Raji (cell line): ENCODE results near the gene HMCN1.

Source experiments
- POLR2A ChIP-seq: IDR thresholded peaks from 2 replicates; pipeline ENCODE4 v1.6.1; 2011; ENCODE audit warnings: low read depth, low read length, control low read depth; ENCODE audit not compliant: insufficient read depth

HMCN1 gene

GRCh38 chr1:185816460-185816859 lies 82.3 kb downstream of the HMCN1 start:
- TF ChIP-seq POLR2A: no peak

- no peak for TF ChIP-seq POLR2A
Observed at GRCh38 chr1:185819798-185820197, 85.6 kb downstream of the HMCN1 start.

- TF ChIP-seq POLR2A: no peak
Observed at GRCh38 chr1:185821612-185822385, 87.6 kb downstream of the HMCN1 start.

GRCh38 chr1:185823467-185823866 lies 89.3 kb downstream of the HMCN1 start:
- TF ChIP-seq POLR2A: no peak

GRCh38 chr1:185824106-185824505 lies 89.9 kb downstream of the HMCN1 start:
- no peak for TF ChIP-seq POLR2A

DNA sequence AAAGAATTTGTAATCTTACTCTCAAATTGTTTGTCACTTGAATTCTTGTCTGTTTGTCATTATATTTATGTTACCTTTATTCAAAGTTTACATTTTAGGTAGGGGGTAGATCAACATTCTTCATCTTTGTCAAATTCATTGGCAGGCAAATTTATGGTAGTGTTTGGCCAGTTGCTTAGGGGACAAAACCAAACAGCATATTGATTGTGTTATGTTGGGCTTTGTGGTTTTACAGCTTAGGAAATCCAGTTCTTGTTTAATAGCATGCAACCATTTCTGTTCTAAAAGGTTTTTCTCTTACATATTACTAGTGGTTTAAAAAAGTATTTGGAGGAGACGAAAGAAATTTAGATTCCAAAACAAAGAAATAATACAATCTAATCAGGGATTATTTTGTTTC lies 91.4 kb downstream of the HMCN1 start:
- no peak for TF ChIP-seq POLR2A

- TF ChIP-seq POLR2A: no peak
Observed at GRCh38 chr1:185834371-185834905, 100.2 kb downstream of the HMCN1 start.

GRCh38 chr1:185835191-185835590 lies 101.0 kb downstream of the HMCN1 start:
- TF ChIP-seq POLR2A: no peak

DNA sequence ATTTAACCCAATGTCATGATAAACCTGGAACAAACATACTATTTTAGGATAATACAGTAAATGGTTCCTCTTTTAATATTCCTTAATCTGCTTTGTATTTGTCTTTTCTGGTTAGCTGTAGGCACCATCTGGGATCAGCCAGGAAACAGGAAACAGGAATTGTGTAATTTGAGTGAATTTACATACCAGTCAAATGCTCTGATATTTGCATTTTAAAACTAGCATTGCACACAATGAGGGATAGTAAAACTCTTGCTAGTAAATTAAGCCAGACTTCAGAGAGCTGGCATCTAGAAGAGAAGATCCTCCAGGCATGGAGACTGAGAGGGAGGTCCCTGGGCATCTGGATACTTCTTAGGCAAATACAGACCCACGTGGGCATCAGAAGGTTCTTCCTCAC lies 103.5 kb downstream of the HMCN1 start:
- TF ChIP-seq POLR2A: no peak

DNA sequence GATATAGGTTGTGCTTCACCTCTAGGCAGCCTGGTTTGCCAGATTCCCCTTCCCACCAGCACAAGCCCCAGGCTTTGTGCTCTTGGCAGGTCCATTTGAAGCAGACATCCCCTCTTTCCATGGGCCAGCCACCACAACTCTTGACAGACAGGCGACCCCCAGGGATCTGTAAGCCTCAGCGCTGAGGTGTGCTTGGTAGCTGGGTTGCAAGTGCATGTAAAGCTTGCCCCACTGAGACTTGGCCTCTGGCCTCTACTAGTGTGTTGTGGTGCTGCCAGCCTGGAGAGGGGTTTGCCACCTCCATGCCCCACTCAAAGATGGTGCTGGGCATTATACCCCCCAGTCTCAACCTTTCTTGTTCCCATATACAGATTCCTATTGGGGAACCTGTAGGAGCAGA lies 103.9 kb downstream of the HMCN1 start:
- TF ChIP-seq POLR2A: no peak

- TF ChIP-seq POLR2A: no peak
Observed at GRCh38 chr1:185840880-185841279, 106.7 kb downstream of the HMCN1 start.

GRCh38 chr1:185843297-185843869 lies 109.2 kb downstream of the HMCN1 start:
- TF ChIP-seq POLR2A: no peak

DNA sequence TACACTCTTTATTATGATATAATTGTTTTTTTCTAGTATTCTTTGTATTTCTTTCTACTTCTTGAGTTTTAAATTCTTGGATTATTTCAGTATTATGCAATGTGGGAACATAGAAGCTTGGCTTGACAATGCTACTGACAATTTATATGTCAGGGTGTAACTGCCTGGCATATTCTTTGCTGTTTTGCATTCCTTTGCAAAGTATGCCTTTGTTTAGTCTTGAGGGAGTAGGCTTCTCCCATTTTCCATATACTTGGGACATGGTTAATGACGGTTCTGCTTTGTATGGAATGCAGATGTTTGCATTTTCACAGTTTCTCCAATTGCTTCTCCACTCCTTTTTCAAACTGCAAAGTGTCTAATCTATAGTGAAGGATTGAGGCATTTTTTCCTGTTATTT lies 109.8 kb downstream of the HMCN1 start:
- no peak for TF ChIP-seq POLR2A

DNA sequence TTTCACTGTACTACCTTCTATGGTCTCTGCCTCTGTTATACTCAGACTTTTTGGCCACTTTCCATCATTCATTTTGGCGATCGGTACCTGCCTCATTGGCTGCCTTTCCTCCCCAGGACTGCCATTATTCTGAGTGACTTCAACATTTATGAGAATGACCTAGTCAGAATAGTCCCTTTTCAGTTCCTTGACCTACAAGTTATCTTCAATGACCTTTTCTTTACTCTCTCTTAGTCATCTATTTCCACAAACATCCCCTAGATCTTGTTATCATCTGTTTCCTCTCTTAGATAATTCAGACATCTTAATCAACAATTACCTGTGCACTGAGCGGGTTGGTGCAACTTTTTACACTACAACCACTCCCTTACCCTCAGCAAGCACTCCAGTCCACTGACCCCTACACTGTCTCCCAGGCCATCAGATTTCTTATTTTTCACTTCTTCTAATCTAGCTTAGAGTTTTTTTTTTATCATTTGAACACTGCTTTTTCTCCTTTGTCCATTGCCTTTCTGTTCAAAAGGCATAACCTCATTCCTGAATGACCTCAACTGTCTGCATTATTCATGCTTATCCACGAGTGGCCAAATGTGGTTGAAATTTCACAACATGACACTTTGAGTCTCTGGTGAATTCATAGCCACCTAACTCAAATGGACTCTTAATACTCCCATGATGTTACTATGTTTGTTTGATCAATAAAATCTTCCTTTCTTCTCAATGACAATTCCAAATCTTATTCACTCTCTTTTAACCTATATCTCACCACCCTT lies 112.7 kb downstream of the HMCN1 start:
- TF ChIP-seq POLR2A: no peak

- TF ChIP-seq POLR2A: no peak
Observed at GRCh38 chr1:185849014-185849413, 114.8 kb downstream of the HMCN1 start.

DNA sequence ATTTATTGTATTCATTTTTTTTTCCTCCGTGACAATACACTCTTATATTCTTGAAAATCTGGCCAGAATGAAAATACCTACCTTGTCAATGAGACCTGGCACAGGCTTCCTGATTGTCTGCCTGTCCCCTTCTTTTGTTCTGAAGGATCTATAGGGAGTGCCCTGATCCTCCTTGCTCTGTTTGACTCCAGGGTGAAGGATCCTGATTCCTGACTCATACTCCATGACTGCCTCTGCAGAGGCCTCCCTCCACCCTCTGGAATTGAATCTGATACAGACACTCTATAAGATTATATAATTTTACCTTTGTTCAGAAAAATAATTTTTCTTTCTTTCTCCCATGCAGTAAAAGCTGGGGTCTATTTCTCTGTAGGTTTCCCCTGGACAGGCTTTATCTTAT lies 116.2 kb downstream of the HMCN1 start:
- no peak for TF ChIP-seq POLR2A

- no peak for TF ChIP-seq POLR2A
Observed at GRCh38 chr1:185853739-185854138, 119.5 kb downstream of the HMCN1 start.

DNA sequence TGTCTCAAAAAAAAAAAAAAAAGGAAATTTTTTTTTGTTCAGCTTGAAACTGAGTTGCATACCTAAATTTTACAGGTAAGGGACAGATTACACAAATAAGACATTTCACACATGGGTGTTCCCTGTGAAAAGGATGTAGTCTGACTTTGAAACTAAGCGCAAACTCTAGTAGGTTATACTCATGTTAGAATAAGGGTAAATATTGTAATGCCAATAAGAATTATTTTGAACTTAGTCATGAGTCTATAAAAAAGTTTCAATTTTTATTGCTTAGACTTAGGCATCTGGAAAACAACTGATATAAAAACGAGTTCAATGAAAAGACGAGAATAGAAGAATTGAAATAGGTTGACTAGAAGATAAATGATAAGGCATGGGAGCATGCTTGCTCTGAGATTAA lies 122.3 kb downstream of the HMCN1 start:
- TF ChIP-seq POLR2A: no peak
